GM12878 (cell line): ENCODE results near the gene OR5L2. TPM values are rescaled to one million over a fixed set of nuclear protein-coding genes. Genes with fewer than 3 reads are reported as not detected.
"Not testable (repeated sequence)": the region's sequence is repeated elsewhere in the genome, so short reads cannot be mapped to it uniquely, and the experiment has no call there.

Experiments used
- ATAC-seq: fragments of 200-7000 bp; cut with Tn5 transposase; 3 replicates; pipeline ENCODE4 v1.9.1; 2020; ENCODE audit warnings: mild to moderate bottlenecking, moderate library complexity
- BruUV-seq: library from RNA; stranded (reverse); fragments of 400-500 nt; replicated peaks from 2 replicates; lab custom pipeline; 2021; lab: Mats Ljungman, UMichigan
- CTCF ChIA-PET: fragments of 300-600 bp; sonication (Branson Sonifier 250); formaldehyde crosslinking; extraction: SDS; loops from one replicate; lab custom pipeline; 2021; ENCODE audit warnings: inconsistent platforms; lab: Yijun Ruan, JAX
- POLR2A ChIA-PET: fragments of 350-600 bp; formaldehyde crosslinking; extraction: SDS; loops from one replicate; lab custom pipeline; 2021; ENCODE audit warnings: inconsistent platforms; lab: Charles Lee
- RAD21 ChIA-PET: fragments of 300-600 bp; sonication (Branson Sonifier 250); formaldehyde crosslinking; loops from one replicate; lab custom pipeline; 2023; ENCODE audit warnings: antibody characterized with exemption; ENCODE audit not compliant: unreplicated experiment; lab: Charles Lee
- SMC1A ChIA-PET: fragments of 300-600 bp; sonication (Branson Sonifier 250); formaldehyde crosslinking; loops from one replicate; lab custom pipeline; 2023; ENCODE audit not compliant: unreplicated experiment, uncharacterized antibody; lab: Charles Lee
- DNase-seq: peaks from one replicate; pipeline ENCODE4 v3.0.0-alpha.2; 2011; ENCODE audit warnings: low read depth, low spot score
- FAIRE-seq: peaks from 3 replicates; lab custom pipeline; 2011; peaks lifted over from hg19 to GRCh38; lab: Jason Lieb, UNC
- H2AFZ ChIP-seq: 2 replicates; pipeline ENCODE4 v1.6.0; 2011; ENCODE audit warnings: low read depth, low read length, control low read depth; ENCODE audit not compliant: control insufficient read depth
- H3K27ac ChIP-seq: 2 replicates; pipeline ENCODE4 v1.5.1; 2011; ENCODE audit warnings: control low read depth; ENCODE audit not compliant: control insufficient read depth, insufficient read depth
- H3K27me3 ChIP-seq, 2 experiments: replicated peaks in 1 of 2; 2 replicates each; pipeline versions ENCODE4 v1.6.0 to v1.6.1; 2011; ENCODE audit warnings: low read length in 1 of 2; ENCODE audit not compliant: control insufficient read depth in 2 of 2, insufficient read depth in 2 of 2
- H3K36me3 ChIP-seq, 2 experiments: 2 replicates each; pipeline ENCODE4 v1.5.1; 2011; ENCODE audit warnings: low read length in 1 of 2; ENCODE audit not compliant: control insufficient read depth in 2 of 2, insufficient read depth in 2 of 2
- H3K4me1 ChIP-seq: 2 replicates; pipeline ENCODE4 v1.6.1; 2011; ENCODE audit warnings: mild to moderate bottlenecking, low read length, moderate library complexity, mixed read lengths; ENCODE audit not compliant: control insufficient read depth, insufficient read depth
- H3K4me2 ChIP-seq: 2 replicates; pipeline ENCODE4 v1.6.0; 2011; ENCODE audit warnings: control low read depth; ENCODE audit not compliant: control insufficient read depth, insufficient read depth
- H3K4me3 ChIP-seq: fragments of 200-600 bp; sonication (generic); 2 replicates; pipeline ENCODE4 v1.5.1; 2016
- H3K79me2 ChIP-seq: 2 replicates; pipeline ENCODE4 v1.6.0; 2011; ENCODE audit warnings: low read length; ENCODE audit not compliant: control insufficient read depth, insufficient read depth
- H3K9ac ChIP-seq: 2 replicates; pipeline ENCODE4 v1.8.0; 2011; ENCODE audit warnings: low read length, control low read depth, mixed read lengths; ENCODE audit not compliant: control insufficient read depth, insufficient read depth
- H3K9me3 ChIP-seq: replicated peaks from 3 replicates; pipeline ENCODE4 v1.5.1; 2011; ENCODE audit warnings: mild to moderate bottlenecking, low read length; ENCODE audit not compliant: control insufficient read depth, insufficient read depth
- H4K20me1 ChIP-seq: 2 replicates; pipeline ENCODE4 v1.6.0; 2011; ENCODE audit not compliant: control insufficient read depth, insufficient read depth
- BHLHE40 ChIP-seq, 2 experiments: fragments of 450-650 bp in 1 of 2; IDR thresholded peaks; 2 replicates each; pipeline ENCODE4 v1.6.1; 2011 to 2017; ENCODE audit warnings: low read depth in 2 of 2, borderline replicate concordance in 1 of 2, improper control_type of control experiment in 1 of 2, low read length in 1 of 2, mild to moderate bottlenecking in 1 of 2
- MEF2B ChIP-seq: fragments of 450-650 bp; IDR thresholded peaks from 2 replicates; pipeline ENCODE4 v1.6.1; 2018; ENCODE audit warnings: mild to moderate bottlenecking, moderate library complexity; ENCODE audit not compliant: partially characterized antibody, poor library complexity, severe bottlenecking
- MTA2 ChIP-seq: fragments of 450-650 bp; IDR thresholded peaks from 2 replicates; pipeline ENCODE4 v1.6.1; 2016; ENCODE audit warnings: low read depth, mild to moderate bottlenecking, moderate library complexity
- whole genome bisulfite sequencing: methylation state at CpG from one replicate; pipeline ENCODE4 v1.1.6; 2016; ENCODE audit warnings: low lambda C conversion rate; ENCODE audit not compliant: insufficient replicate concordance, insufficient coverage; ENCODE audit errors: missing lambda C conversion rate; 5-methylcytosine and 5-hydroxymethylcytosine counted together
- in situ Hi-C: fragments of 300-500 bp; cut with MboI; formaldehyde crosslinking; loops from 9 replicates; pipeline ENCODE4 v1.14.3; 2018; ENCODE audit warnings: mixed read lengths
- intact Hi-C: fragments of 100-400 bp; cut with micrococcal nuclease; formaldehyde crosslinking; loops from one replicate; pipeline ENCODE4 v1.14.2; 2022; ENCODE audit not compliant: unreplicated experiment
- polyA plus RNA-seq, 11 experiments: library from polyadenylated mRNA; depleted of rRNA in 4 of 11; unstranded in 6 of 11; stranded (reverse) in 5 of 11; fragments of >200 nt; fragmentation: Nextera tagmentation in 4 of 11; fragmentation: Illumina TruSeq in 1 of 11; extraction: Ambion mirVana in 4 of 11; extraction: Trizol in 1 of 11; gene quantifications; 1 replicate in 1 of 11; 2 replicates in 10 of 11; pipeline versions ENCODE4 v1.2.1 to v1.2.3, GENCODE V29; 2011 to 2016; ENCODE audit warnings: inconsistent platforms in 2 of 11, missing spikeins in 2 of 11, low read depth in 1 of 11
- total RNA-seq, 4 experiments: library from RNA; depleted of rRNA in 3 of 4; stranded (reverse); fragments of >200 nt in 3 of 4; fragmentation: Illumina TruSeq in 1 of 4; extraction: Trizol in 1 of 4; gene quantifications; 2 replicates each; pipeline versions ENCODE4 v1.2.1 to v1.2.3, GENCODE V29; 2013 to 2021

Gene OR5L2
- total and polyA plus RNA-seq, 10 of the 15 experiments (the other 5 are each of a cell fraction or from before 2014, with no cell fraction given) = not detected

- H3K4me2 ChIP-seq, H4K20me1 ChIP-seq, in situ Hi-C loops, H3K36me3 ChIP-seq, intact Hi-C loops, FAIRE-seq, POLR2A ChIA-PET, RAD21 ChIA-PET, H3K27ac ChIP-seq, SMC1A ChIA-PET: not testable (repeated sequence)
- 0 out of 2 replicates have a peak, but pooled peaks have one; percentile 13 for TF ChIP-seq MTA2
- peak; percentile 41 to 54; a peak in 2 of 4 replicates for TF ChIP-seq BHLHE40 (IDR thresholded peaks at IDR 0.05; ENCODE audit: borderline replicate concordance in 1 of 2, low read depth in 2 of 2, low read length in 1 of 2)
- TF ChIP-seq MEF2B = peak; percentile 78
- TF ChIP-seq, all 136 proteins: peak for 3; not testable (repeated sequence) for 133
- H3K9ac ChIP-seq, ATAC-seq, CTCF ChIA-PET, H3K79me2 ChIP-seq, H3K27me3 ChIP-seq, H2AFZ ChIP-seq, H3K9me3 ChIP-seq, BruUV-seq, H3K4me1 ChIP-seq, H3K4me3 ChIP-seq: not testable (repeated sequence)
- 0% methylated on average over 4 of the region's 4 CpGs for WGBS
- DNase-seq = peak; percentile 9
These were observed 40.3 kb downstream of the OR5L2 start for GRCh38 chr11:55867354-55867753.

GRCh38 chr11:55872731-55873130, 45.7 kb downstream of the OR5L2 start:
- H3K9me3 ChIP-seq, H3K9ac ChIP-seq, H3K36me3 ChIP-seq, H3K4me2 ChIP-seq, H3K4me1 ChIP-seq, POLR2A ChIA-PET, H2AFZ ChIP-seq, DNase-seq, H3K27me3 ChIP-seq, intact Hi-C loops, ATAC-seq, FAIRE-seq, RAD21 ChIA-PET, CTCF ChIA-PET, H3K4me3 ChIP-seq, BruUV-seq, H4K20me1 ChIP-seq, in situ Hi-C loops, SMC1A ChIA-PET, H3K79me2 ChIP-seq, H3K27ac ChIP-seq: not testable (repeated sequence)
- 87% methylated on average over 26 of the region's 33 CpGs for WGBS

GRCh38 chr11:55873146-55873545, 46.1 kb downstream of the OR5L2 start:
- CTCF ChIA-PET, intact Hi-C loops: not testable (repeated sequence)

More at GRCh38 chr11:55873146-55873545, 46.1 kb downstream of the OR5L2 start:
- RAD21 ChIA-PET, H3K4me2 ChIP-seq, DNase-seq, H4K20me1 ChIP-seq, POLR2A ChIA-PET, in situ Hi-C loops, H3K9me3 ChIP-seq, H3K27me3 ChIP-seq, H3K27ac ChIP-seq, H3K9ac ChIP-seq, H3K4me1 ChIP-seq, H2AFZ ChIP-seq, BruUV-seq, H3K79me2 ChIP-seq, H3K4me3 ChIP-seq, SMC1A ChIA-PET, ATAC-seq, FAIRE-seq, H3K36me3 ChIP-seq: not testable (repeated sequence)
- 85% methylated on average over 23 of the region's 34 CpGs for WGBS
